Measurements from ENCODE around the gene SNRPD3.

The SNRPD3 gene

GRCh38 chr22:24550028-24550901 is 5.5 kb upstream of the SNRPD3 start:
- TF ChIP-seq, protein P1, sequence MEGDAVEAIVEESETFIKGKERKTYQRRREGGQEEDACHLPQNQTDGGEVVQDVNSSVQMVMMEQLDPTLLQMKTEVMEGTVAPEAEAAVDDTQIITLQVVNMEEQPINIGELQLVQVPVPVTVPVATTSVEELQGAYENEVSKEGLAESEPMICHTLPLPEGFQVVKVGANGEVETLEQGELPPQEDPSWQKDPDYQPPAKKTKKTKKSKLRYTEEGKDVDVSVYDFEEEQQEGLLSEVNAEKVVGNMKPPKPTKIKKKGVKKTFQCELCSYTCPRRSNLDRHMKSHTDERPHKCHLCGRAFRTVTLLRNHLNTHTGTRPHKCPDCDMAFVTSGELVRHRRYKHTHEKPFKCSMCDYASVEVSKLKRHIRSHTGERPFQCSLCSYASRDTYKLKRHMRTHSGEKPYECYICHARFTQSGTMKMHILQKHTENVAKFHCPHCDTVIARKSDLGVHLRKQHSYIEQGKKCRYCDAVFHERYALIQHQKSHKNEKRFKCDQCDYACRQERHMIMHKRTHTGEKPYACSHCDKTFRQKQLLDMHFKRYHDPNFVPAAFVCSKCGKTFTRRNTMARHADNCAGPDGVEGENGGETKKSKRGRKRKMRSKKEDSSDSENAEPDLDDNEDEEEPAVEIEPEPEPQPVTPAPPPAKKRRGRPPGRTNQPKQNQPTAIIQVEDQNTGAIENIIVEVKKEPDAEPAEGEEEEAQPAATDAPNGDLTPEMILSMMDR (conservative IDR thresholded peaks at IDR 0.05), result no peak
- no peak overlapping the region for H3K27ac ChIP-seq

DNA sequence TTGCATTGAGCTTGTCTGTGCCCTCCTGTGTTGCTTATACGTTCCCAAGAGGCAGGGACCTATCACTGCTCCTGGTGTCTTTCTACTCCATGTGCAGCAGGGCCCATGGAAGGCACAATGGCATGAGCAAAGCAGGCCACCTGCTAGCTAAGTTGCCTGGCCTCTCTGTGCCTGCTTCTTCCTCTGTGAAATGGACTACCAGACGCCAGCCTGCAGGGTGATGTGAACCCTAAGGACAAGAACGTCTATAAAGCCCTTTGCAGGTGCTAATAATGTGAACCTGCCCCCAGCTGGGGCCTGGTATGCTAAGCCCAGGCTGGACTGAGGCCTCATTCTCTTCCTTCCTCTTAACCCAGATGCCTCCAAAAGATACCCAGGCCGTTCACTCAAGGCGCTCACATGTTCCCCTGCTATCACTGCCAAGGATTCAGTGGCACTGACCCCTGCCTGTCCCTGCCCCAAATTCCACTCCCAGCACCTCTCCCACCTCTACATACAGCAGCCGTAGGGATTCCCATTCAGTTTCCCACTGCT is 4.8 kb upstream of the SNRPD3 start:
- TF ChIP-seq, protein P1 (conservative IDR thresholded peaks at IDR 0.05), result no peak
- no peak overlapping the region for H3K27ac ChIP-seq

GRCh38 chr22:24552503-24553286 is 3.1 kb upstream of the SNRPD3 start:
- H3K27ac ChIP-seq, result peak overlapping the region; percentile 95

- peak overlapping the region; percentile 95 for H3K27ac ChIP-seq
- TF ChIP-seq, protein P1 (conservative IDR thresholded peaks at IDR 0.05), result no peak
These were observed 2.0 kb upstream of the SNRPD3 start for GRCh38 chr22:24553597-24554312.

DNA sequence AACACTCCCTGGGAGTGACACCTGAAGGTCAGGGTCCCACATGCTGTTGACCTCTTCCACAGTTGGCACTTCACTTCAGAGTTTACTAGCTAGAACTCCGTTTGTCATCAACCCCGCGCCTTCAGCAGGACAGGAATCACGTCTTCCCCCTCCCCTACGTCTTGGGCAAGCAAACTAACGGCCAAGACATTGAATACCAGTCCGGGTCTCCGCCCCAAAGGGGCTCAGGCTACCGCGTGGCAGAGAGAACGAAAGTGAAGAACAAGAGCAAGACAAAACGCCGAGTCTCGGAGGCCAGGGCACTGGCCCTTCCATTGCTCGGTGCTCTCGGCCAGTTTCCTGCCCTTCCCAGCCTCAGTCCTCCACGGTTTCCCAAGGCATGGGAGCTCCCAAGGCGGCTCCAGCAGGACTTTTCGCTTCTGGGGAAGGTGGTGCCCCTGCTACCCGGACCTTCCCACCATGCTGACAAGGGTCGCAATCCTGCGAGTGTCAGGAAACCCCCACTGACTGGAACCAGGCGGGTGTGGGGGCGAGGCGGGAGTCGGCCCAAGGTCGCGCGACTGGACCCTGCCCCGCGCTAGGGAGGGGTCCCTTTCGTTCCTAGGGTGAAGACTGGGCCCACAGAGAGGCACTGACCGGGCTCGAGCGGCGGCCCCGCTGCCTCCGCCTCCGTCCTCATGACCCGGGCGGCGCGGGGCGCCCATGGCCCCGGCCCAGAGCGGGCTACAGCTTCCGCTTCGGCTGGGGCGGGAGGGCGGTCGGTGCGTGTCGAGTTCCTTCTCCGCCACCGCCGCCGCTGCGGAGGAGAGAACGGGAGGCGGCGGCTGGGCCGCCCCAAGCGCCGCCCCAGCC is 1.3 kb upstream of the SNRPD3 start, which contains the start of gene GUCD1:
Gene GUCD1, minus strand, starts transcription at position 826 of the 852 bp plus-strand sequence. Its CDS starts 147 bp downstream, at position 679.
- TF ChIP-seq, protein P1 (conservative IDR thresholded peaks at IDR 0.05), result no peak

GRCh38 chr22:24559471-24559870 is 3.7 kb downstream of the SNRPD3 start:
- no peak overlapping the region for H3K27ac ChIP-seq
- TF ChIP-seq, protein P1 (conservative IDR thresholded peaks at IDR 0.05), result no peak

More for the DNA sequence above, 1.3 kb upstream of the SNRPD3 start, which contains the start of gene GUCD1:
- H3K27ac ChIP-seq, result peak within 1 kb of the TSS; percentile 95

DNA sequence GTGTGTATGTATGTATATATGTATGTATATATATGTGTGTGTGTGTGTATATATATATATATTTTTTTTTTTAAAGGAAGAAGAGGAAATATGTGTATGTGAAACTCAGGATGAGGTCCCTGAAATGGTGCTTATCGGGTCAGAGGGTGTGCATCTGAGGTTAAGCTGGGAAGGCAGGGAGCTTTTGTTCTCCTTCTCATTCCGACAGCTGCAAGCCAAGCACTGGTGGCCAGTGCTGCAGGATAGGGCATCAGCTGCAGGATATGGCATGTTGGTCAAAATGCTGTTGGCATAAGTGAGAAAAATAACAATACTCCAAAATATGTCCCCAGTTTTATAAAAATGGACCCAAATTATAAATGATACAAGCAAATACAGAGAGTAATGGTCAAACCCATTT is 7.4 kb downstream of the SNRPD3 start:
- no peak overlapping the region for H3K27ac ChIP-seq
- TF ChIP-seq, protein P1 (conservative IDR thresholded peaks at IDR 0.05), result no peak
